GM21526 (cell line): ENCODE data around the gene EPB41L2.
"Not testable (repeated sequence)": the region's sequence is repeated elsewhere in the genome, so short reads cannot be mapped to it uniquely, and the experiment has no call there.

Source experiments
- ATAC-seq: cut with Tn5 transposase; IDR thresholded peaks from one replicate; pipeline ENCODE4 v1.9.1; 2021; ENCODE audit warnings: moderate library complexity; ENCODE audit not compliant: unreplicated experiment, low FRiP score

Gene EPB41L2

DNA sequence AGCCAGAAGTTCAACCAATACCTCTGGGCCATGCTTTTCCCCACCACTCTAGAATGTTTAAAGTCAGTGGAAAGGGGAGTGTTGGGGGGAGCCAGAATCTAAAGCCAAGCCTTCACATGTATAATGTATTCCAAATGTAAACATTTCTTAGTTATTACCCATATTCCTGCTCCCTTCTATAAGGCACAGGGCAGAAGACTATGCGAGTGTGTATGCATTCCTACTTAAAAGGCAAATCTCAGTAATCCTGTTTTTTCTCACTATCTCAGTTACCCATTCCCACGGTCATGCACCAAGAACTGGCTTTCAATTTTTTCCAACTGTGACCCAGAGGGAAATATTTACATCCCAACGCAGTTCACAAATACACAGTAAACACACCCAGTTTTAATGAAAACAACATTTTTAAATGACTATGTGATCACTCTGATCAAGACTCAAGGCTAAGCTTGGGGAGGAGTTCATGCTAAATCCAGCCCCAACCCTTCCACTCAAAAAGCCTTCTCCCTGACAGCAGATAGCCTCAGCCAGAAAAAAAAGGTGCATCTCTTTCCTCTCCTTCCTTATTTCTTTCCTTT is 57.5 kb downstream of the EPB41L2 start:
- no peak for ATAC-seq

- no peak for ATAC-seq
These were observed 58.1 kb downstream of the EPB41L2 start for GRCh38 chr6:131004936-131005335.

DNA sequence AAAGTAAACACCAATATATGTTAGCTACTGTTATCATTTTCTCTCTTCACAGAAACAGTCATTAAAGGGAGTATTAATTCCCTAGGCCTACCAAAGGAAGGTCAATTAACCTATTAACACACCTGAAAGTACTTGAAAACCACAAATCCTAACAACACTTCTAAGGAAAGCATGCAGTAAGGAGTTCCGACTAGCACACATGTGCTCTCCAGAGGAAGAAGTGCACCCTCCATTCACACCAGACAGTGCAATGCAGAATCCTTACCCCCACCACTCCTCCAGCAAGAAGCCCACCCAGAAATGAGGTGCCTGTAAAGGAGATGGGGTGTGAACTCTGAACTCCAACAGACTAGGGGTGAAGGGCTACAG is 58.7 kb downstream of the EPB41L2 start:
- ATAC-seq, result no peak

- no peak for ATAC-seq
These were observed 59.3 kb downstream of the EPB41L2 start for GRCh38 chr6:131003488-131004386.

DNA sequence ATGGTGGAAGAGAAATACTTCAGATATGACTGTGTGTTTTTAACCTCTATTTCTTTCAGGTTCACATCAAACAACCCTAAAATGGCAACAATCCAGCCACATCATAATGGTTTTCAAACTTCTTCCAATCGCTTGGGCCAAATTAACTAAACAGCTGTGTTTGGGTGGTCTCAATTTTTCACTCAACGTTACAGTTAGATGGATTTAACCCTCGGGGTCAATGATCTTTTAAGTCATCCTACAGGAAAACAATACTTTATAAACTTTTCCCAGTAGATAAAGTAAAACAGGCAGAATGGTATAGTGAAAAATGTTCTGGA is 60.4 kb downstream of the EPB41L2 start:
- no peak for ATAC-seq

- no peak for ATAC-seq
These were observed 60.9 kb downstream of the EPB41L2 start for GRCh38 chr6:131001945-131002660.

DNA sequence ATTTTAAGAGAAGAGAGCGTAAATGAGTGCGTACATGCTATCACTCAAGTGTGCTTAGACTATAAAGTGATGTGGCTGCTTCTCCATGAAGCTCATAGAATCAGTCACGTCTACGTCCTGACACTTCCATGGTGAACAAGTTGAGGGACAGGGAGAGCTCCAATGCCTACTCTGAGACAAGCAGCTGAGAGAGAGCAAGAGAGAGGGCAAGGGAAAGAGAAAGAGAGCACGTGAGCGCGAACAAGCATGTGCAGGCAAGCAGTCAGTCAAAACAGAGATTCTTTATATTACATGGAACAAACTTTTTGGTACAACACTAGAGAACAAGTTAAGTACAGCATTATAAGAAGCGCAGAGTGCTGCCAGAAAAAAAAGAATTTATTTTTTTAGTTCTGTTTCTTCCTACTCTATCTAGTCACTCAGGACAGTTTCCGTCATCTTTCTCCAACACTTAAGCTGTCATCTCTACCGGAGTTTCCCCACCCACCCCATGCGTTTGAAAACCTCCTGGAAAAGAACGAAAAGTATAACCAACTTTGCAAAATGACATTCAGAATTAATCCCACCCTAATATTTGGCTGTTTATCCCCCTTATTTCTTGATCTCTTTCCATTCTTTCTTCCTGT is 61.8 kb downstream of the EPB41L2 start:
- no peak for ATAC-seq

GRCh38 chr6:131000544-131000943 is 62.5 kb downstream of the EPB41L2 start:
- ATAC-seq, result no peak

DNA sequence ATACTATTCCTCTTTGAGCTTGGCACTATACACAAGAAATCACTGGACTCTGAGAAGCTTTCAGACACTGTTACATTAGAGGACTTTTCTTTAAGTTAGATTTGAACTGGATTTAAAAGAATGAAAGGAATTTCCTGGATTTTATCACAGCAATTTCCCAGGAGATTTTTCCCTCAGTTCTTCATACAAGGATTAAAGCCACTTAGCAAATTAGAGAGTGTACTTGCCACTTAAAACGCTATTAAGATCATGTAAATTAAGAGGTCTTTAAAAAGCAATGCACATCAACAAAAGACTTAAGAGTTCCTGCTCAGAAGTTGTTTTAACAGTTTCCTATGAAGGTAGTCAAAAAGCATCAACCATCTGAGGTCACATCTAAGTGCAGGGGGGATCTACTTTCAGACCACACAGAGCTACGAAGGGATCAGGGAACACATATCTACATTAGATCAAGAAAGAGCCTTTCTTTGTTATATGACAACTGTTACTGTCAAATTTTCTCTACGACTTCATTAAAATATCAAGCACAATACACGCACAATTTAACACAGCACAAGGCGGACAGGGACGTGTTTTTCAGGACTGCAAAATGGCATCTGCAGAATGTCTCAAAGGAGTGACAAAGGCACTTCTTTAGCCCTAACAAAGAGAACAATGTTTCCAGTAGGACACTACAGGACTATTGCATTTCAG is 65.8 kb downstream of the EPB41L2 start:
- ATAC-seq, result no peak

DNA sequence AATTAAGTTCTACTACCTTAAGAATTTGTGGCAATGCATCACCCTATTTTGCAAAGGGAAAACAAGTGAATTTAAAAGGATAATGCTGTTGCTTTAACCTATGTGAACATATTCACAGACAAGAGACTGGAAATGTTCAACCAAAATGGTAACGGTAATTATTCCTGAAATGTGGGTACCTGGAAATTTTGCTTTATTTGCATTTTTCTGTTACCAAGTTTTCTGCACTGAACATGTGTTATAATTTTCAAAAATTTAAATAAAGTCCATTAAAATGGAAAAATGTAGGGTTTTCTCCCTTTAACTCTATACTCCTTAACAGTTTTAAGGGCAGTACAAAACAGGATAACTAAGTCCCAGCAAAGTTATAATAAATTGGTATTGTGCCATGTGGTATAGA is 66.4 kb downstream of the EPB41L2 start:
- ATAC-seq, result no peak

DNA sequence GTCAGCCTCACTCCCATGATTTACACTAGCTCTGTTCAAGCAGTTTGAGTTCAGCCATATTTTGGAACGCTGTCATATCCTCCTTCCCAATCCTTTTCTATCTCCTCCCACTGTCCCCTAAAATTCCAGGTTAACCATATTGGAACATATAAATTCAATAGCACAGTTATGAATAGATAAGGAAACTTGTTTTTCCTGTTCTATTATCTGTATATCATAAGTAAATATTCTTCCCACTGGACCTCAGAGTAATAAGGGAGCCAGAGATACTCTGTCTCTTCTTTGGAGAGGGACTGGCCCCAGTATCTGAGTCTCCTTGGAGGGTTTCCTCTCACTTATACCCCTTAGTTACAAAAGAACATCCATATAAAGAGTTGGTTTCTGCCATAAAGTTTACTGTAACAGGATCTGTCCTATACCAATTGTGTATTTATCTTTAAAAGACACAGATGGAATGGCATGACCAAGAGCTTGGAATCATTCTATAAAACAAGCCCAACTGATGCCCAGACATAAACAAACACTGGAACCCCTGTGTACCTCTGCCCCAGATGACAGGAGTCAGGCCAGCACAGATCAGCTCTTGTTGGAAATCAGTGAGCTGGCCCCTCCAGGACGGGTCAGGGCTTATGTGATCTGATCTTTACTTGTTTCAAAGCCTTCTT is 67.1 kb downstream of the EPB41L2 start:
- ATAC-seq, result no peak

GRCh38 chr6:130994319-130995097 is 68.5 kb downstream of the EPB41L2 start:
- no peak for ATAC-seq

DNA sequence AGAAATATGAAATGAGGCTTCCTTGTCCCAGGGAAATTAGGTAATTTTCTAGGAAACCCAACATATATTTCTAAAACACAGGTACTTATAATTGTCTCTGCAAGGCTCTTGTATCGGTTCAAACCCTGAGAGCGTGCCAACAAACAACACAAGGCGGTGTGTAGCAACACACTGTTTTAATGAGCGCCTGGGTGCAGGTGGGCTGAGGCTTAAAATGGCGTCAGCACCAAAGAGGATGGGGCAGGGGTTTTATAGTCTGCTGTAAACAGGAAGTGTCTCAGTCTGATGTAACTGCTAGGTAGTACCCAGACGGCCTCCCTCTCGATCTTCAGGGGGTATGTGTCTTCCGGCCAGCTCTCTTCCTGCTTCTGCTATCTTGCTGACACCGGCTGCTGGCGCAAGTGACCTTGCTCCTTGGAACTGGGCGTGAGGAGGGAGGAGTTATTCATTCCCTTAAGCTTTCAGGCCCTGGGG is 69.7 kb downstream of the EPB41L2 start:
- ATAC-seq, result no peak

DNA sequence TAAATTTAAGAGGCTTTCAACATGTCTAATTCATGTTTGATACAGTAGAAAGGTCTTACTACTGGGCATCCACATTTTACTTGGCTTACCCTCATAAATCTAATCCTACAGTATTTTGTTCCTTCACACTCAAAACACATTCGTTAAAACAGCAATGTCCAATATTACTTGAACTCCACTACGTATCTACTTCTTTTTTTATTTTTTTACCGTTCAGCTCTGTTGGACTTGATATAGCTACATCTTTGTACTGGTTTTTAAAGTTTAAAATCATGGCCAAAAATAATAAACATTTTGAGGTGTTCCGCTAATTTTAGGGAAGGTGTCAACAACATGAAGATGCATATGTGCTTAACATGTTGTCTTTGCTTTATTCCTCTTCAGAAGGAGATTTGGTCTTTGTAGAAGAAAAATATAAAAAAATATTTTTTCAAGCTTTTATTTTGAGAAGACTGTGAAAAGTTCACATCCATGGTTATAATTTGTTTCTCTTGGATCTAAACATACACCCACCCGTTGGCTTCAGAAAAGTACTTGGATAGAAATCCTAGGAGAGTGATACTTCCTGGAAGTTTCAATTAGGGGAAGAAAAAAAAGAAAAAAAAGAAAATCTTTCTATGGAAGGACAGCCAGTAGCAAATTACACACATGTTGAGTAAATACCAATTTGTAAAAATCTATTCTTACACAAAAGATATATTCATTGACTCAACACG is 71.5 kb downstream of the EPB41L2 start:
- ATAC-seq, result no peak

DNA sequence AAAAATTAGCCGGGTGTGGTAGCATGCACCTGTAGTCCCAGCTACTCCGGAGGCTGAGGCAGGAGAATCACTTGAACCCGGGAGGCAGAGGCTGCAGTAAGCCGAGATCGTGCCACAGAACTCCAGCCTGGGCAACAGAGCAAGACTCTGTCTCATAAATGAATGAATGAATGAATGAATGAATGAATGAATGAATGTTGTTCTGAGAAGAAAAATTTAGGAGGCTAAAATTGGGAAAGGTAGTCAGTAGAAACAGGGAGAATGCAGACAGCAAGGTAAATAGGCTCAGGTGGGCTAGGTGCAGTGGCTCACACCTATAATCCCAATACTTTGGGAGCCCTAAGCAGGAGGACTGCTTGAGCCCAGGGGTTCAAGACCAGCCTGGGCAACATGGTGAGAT is 75.5 kb downstream of the EPB41L2 start:
- ATAC-seq, result not testable (repeated sequence)

DNA sequence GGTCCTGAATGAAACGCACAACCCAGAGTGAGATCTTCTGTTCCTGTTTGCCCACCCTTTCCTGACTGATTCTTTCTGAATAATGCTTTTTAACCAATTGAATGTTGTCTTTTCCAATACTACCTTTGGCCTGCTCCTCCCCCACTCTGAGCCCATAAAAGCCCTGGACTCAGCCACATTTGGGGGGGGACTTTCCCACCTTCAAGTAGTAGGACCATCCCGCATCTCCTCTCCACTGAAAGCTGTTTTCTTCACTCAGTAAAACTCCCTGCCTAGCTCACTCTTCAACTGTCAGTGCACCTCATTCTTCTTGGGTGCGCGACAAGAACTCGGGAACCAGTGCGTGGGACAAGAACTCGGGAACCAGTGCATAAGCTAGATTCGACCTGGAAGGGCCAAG is 77.9 kb downstream of the EPB41L2 start:
- ATAC-seq, result no peak

GRCh38 chr6:130982941-130983456 is 80.0 kb downstream of the EPB41L2 start:
- peak; percentile 58 for ATAC-seq

DNA sequence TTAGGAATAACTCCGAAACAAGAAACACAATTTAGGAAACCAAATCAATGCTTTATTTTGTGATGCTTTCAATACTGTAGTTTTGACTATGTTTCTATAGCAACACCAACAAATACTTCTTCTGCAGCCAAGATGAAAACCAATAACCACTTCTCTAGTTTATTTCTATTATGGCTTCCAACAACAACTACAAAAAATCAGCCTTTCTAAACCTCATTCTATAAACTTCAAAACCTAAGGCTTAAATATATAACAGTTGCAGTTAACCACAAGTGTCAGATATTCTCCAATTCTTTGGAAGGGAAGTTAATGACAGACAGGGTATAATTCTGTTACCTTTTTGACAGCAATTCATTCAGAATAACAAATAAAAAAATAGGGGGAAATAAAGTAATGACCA is 80.9 kb downstream of the EPB41L2 start:
- no peak for ATAC-seq
